Fibroblast of the aortic adventitia (primary cell): ENCODE measurements around the gene EIF4H. TPM values are rescaled to one million over a fixed set of nuclear protein-coding genes. Genes with fewer than 3 reads are reported as not detected.

Experiments used
- DNase-seq: peaks from one replicate; pipeline ENCODE4 v3.0.0-alpha.2; 2010; ENCODE audit warnings: low read depth
- H3K4me3 ChIP-seq: 2 replicates; pipeline ENCODE4 v1.5.1; 2011; ENCODE audit warnings: low read depth, mild to moderate bottlenecking, control low read depth, low read length, moderate library complexity
- CTCF ChIP-seq: IDR thresholded peaks from 2 replicates; pipeline ENCODE4 v1.5.1; 2011; ENCODE audit warnings: mild to moderate bottlenecking, low read length, control low read depth, inconsistent platforms; ENCODE audit not compliant: insufficient read depth
- total RNA-seq: library from RNA; depleted of rRNA; stranded (reverse); fragments of >200 nt; gene quantifications from 2 replicates; pipeline ENCODE4 v1.2.3, GENCODE V29; 2012; ENCODE audit warnings: low replicate concordance

The EIF4H gene
- total RNA-seq, 1 donor: 225 TPM

- DNase-seq: no peak
- H3K4me3 ChIP-seq: no peak overlapping the region
- TF ChIP-seq CTCF: no peak
Measured at GRCh38 chr7:74181821-74182220, 7.7 kb downstream of the EIF4H start.

GRCh38 chr7:74182453-74183090 is 8.4 kb downstream of the EIF4H start:
- no peak for TF ChIP-seq CTCF
- DNase-seq: no peak
- H3K4me3 ChIP-seq: no peak overlapping the region

GRCh38 chr7:74183142-74183541 is 9.0 kb downstream of the EIF4H start:
- TF ChIP-seq CTCF: no peak
- H3K4me3 ChIP-seq: no peak overlapping the region
- DNase-seq: no peak

- peak; percentile 27 for TF ChIP-seq CTCF
- H3K4me3 ChIP-seq: no peak overlapping the region
- no peak for DNase-seq
Measured at GRCh38 chr7:74183653-74184450, 9.7 kb downstream of the EIF4H start.

GRCh38 chr7:74185016-74185415 is 10.9 kb downstream of the EIF4H start:
- DNase-seq: no peak
- H3K4me3 ChIP-seq: no peak overlapping the region
- no peak for TF ChIP-seq CTCF

DNA sequence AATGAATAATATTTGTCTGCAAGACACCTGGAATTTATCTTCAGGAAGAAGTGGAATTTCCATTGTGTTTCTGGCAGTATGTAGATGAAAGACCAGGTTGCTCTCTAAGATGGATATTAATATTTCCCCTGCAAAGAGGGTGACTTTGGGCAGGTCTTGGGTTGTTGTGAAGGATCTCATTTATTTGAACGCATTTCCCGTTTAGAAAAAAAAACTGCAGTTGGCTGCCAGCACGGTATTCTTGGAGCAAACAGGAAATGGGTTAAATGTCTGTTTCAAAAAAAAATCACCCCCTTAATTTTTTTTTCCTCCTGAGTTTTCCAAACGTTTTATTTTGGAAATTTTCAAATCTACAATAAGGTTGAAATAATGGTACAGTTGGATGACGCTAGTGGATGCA is 11.5 kb downstream of the EIF4H start:
- no peak for TF ChIP-seq CTCF
- H3K4me3 ChIP-seq: no peak overlapping the region
- DNase-seq: no peak
